HG03280 (cell line): ENCODE results near the gene CPLX4.

Experiments
- ATAC-seq: cut with Tn5 transposase; IDR thresholded peaks from one replicate; pipeline ENCODE4 v1.9.1; 2021; ENCODE audit warnings: mild to moderate bottlenecking, moderate library complexity; ENCODE audit not compliant: unreplicated experiment

CPLX4 gene

GRCh38 chr18:59308248-59308937, 10.1 kb downstream of the CPLX4 start:
- peak; percentile 86 for ATAC-seq

- ATAC-seq = no peak
Measured at GRCh38 chr18:59306640-59307039, 11.8 kb downstream of the CPLX4 start.

- ATAC-seq = no peak
Measured at GRCh38 chr18:59305295-59305694, 13.2 kb downstream of the CPLX4 start.

- no peak for ATAC-seq
Measured at GRCh38 chr18:59303656-59304195, 14.7 kb downstream of the CPLX4 start.

- no peak for ATAC-seq
Measured at GRCh38 chr18:59303006-59303405, 15.4 kb downstream of the CPLX4 start.

GRCh38 chr18:59301929-59302328, 16.5 kb downstream of the CPLX4 start:
- no peak for ATAC-seq

GRCh38 chr18:59300676-59301285, 17.7 kb downstream of the CPLX4 start:
- no peak for ATAC-seq

GRCh38 chr18:59298871-59299270, 19.6 kb downstream of the CPLX4 start:
- ATAC-seq = no peak

- ATAC-seq = no peak
Measured at GRCh38 chr18:59293317-59293716, 25.1 kb downstream of the CPLX4 start.

- no peak for ATAC-seq
Measured at GRCh38 chr18:59286341-59286740, 32.1 kb downstream of the CPLX4 start.

GRCh38 chr18:59282341-59282740, 36.1 kb downstream of the CPLX4 start:
- no peak for ATAC-seq

GRCh38 chr18:59279722-59280121, 38.7 kb downstream of the CPLX4 start:
- no peak for ATAC-seq

GRCh38 chr18:59279193-59279592, 39.3 kb downstream of the CPLX4 start:
- ATAC-seq = no peak

GRCh38 chr18:59278793-59279192, 39.7 kb downstream of the CPLX4 start:
- ATAC-seq = no peak

GRCh38 chr18:59276047-59276446, 42.4 kb downstream of the CPLX4 start:
- no peak for ATAC-seq

- ATAC-seq = no peak
Measured at GRCh38 chr18:59275406-59275949, 43.0 kb downstream of the CPLX4 start.

GRCh38 chr18:59274533-59274928, 43.9 kb downstream of the CPLX4 start:
- no peak for ATAC-seq

GRCh38 chr18:59273759-59274532, 44.5 kb downstream of the CPLX4 start:
- no peak for ATAC-seq

- ATAC-seq = no peak
Measured at GRCh38 chr18:59272891-59273758, 45.3 kb downstream of the CPLX4 start, which contains the start of gene RAX. Gene RAX (minus strand): TSS chr18:59273454. CDS start chr18:59273206, 248 bp downstream.

- no peak for ATAC-seq
Measured at GRCh38 chr18:59272221-59272888, 46.1 kb downstream of the CPLX4 start.
